HG03469 (cell line): Measurements from ENCODE around the gene PCGF2.

Experiments
- ATAC-seq: cut with Tn5 transposase; IDR thresholded peaks from one replicate; pipeline ENCODE4 v1.9.1; 2021; ENCODE audit warnings: mild to moderate bottlenecking, moderate library complexity, moderate number of reproducible peaks; ENCODE audit not compliant: unreplicated experiment

PCGF2 gene

DNA sequence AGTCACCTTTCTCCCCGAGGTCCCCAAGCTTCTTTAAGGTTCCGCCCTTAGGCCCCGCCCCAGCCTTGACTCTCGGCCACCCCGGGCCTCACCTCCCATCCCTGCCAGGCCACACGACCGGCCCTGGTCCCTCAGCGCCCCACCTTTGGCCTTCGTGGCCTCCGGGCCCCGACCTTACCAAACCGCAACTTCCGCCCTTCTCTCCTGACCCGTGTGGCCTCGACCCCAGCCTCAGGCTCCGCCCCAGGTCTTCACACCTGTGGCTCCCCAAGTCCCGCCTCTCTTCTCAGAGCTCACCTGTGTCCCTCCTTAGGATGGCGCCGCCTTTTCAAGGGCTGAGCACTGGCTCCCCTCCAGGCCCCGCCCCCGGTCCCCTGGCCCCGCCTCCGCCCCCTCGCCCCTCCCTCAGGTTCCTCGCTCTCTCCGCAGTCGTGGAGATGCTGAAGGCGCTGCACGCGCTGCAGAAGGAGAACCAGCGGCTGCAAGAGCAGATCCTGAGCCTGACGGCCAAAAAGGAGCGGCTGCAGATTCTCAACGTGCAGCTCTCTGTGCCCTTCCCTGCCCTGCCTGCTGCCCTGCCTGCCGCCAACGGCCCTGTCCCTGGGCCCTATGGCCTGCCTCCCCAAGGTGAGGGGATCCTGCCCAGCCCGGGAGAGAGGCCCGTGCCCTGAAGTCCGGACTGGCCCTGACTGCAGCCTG, 28.0 kb downstream of the PCGF2 start:
- no peak for ATAC-seq

DNA sequence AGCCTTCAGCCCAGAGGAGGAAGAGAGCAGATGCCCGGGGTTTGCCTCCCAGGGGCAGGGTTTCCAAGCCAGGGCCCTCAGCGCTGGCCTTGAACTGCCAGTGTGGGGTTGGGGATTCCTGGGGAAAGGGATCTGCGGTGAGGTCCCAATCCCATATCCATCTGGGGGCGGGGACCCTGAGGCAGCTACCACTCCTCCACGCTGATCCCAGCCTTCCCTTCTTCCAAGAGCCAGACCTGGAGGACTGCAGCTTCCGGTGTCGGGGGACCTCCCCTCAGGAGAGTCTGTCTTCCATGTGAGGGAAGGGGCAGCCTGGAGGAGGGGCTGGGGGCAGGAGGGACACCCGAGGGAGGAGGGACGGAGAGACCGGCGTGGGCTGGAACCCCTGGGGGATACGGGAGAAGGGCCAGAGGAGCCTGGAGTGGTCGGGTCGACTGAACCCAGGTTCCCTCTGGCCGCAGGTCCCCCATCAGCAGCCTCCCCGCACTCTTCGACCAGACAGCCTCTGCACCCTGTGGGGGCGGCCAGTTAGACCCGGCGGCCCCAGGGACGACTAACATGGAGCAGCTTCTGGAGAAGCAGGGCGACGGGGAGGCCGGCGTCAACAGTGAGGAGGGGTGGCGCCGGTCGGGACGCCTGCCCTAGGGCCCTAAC, 28.7 kb downstream of the PCGF2 start:
- no peak for ATAC-seq

DNA sequence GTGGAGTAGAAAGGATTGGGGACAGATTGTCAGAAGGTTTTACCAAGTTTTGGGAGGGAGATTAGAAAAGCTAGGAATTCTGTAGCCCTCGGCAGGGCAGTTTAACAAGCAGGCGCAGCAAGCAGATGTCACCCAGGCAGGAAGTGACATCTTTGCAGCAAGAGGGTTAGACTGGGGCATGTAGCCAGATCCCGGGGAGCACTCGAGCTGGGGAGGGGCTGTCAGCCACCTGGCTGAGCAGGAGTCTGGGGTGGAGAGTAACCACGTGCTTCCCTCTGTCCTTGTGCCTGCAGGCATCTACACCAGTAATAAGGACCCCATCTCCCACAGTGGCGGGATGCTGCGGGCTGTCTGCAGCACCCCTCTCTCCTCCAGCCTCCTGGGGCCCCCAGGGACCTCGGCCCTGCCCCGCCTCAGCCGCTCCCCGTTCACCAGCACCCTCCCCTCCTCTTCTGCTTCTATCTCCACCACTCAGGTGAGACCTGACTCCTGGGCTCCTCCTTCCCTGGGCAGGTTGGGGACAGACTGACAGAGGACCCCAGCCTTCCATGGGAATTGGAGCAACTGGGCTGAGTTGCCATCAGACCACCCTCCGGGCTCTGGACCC, 30.9 kb downstream of the PCGF2 start:
- ATAC-seq = no peak

DNA sequence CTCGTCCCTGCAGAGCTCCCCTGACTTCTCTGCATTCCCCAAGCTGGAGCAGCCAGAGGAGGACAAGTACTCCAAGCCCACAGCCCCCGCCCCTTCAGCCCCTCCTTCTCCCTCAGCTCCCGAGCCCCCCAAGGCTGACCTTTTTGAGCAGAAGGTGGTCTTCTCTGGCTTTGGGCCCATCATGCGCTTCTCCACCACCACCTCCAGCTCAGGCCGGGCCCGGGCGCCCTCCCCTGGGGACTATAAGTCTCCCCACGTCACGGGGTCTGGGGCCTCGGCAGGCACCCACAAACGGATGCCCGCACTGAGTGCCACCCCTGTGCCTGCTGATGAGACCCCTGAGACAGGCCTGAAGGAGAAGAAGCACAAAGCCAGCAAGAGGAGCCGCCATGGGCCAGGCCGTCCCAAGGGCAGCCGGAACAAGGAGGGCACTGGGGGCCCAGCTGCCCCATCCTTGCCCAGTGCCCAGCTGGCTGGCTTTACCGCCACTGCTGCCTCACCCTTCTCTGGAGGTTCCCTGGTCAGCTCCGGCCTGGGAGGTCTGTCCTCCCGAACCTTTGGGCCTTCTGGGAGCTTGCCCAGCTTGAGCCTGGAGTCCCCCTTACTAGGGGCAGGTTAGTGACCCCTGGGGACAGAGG, 31.6 kb downstream of the PCGF2 start:
- no peak for ATAC-seq

DNA sequence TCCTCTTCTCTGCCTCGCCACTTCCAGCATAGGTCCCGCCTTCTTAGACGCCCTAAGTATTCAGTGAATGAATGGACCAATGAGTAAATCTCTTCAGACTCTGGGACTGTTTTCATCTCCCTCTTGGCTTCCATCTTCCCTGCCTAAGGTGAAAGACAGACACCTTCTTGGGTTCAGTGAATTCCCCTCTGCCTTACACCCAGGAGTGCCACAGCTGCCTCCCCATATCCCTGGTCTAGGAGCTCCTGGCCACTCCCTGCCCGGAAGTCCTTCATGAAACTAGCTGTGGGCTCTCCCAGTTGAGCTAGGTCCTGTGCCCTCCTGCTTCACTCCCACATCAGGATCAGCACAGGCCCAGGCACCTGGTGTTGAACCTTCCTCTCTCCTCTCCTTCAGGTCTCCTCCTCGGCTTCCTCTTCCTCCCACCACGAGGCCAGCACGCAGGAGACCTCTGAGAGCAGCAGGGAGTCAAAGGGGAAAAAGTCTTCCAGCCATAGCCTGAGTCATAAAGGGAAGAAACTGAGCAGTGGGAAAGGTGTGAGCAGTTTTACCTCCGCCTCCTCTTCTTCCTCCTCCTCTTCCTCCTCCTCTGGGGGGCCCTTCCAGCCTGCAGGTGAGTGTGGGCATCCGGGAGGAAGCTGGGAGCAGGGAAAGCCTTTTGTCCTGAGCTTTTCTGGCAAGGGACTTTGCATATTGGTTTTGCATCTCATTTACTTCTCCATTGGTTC, 32.8 kb downstream of the PCGF2 start:
- ATAC-seq = no peak

DNA sequence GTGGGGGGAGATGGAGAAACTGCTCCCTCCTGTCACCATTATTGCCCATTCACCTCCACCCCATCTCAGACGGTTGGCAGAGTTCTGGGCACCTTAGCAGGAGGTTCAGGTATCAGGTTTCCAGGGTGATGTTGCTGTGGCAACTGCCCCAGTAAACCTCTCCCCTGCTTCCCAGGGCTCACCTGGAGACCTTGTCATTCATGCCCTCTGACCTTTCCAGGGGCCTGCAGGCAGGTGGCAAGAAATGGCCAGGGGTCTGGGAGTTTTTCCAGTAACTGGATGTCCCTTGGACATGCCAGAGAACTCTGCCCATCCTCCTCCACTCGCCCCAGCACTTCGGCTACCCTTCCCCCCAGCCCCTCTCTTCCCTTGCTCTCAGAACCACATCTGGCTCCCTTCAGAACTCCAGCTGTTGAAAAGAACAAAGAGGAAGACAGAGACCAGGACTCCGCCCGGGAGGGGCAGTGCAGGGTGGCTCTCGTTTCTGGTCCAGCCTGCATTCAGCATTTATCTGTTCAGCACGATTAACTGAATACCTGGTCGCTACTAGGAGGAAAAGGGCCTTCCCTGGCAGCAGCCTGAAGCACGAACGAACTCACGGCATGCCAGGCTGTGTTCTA, 34.6 kb downstream of the PCGF2 start:
- no peak for ATAC-seq

DNA sequence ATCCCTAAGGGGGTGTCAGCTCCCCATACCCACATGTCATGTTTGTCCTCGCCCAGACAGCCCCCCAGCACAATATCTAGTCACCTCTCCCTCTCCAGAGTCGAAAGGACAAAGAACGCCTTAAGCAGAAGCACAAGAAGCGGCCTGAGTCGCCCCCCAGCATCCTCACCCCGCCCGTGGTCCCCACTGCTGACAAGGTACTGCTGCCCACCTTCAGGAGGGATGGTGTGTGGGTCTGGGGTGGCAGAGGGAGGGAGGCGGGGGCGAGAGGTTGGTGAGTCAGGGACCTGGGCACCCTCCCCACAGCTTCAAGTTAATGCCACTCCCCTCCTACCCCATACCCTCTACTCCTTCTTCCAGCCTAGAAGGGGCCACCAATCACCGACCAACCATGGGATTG, 35.5 kb downstream of the PCGF2 start:
- no peak for ATAC-seq

DNA sequence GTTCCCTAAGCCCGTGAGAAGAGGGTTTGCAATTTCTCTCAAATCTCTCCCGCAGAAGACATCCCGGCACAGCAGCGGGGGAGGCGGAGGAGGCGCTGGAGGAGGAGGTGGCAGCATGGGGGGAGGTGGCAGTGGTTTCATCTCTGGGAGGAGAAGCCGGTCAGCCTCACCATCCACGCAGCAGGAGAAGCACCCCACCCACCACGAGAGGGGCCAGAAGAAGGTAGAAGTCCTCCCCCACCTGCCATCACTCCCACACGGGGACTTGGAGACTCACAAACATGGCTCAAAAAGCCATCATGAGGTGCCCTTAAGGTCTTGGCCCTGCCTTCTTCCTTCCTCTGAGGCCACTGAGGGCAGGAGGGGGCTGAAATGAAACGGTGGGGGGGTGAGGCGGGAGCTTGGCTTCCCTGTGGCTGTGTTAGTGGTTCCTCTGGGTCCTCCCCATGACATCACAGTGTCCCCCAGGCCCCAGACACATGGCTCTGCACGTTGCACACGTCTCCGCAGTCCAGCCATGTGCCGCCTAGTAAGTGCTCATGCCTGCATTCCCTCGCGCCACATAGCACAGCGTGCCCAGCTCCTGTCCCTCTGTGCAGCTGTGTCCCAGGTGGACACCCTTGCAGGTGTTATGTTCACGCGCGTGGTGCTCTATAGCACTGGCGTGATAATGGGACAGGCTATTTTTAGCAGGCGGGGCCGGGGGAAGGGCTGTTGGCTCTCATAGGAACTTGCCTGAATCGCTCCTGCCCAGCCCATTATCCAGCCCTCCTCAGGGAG, 36.2 kb downstream of the PCGF2 start:
- ATAC-seq = no peak

DNA sequence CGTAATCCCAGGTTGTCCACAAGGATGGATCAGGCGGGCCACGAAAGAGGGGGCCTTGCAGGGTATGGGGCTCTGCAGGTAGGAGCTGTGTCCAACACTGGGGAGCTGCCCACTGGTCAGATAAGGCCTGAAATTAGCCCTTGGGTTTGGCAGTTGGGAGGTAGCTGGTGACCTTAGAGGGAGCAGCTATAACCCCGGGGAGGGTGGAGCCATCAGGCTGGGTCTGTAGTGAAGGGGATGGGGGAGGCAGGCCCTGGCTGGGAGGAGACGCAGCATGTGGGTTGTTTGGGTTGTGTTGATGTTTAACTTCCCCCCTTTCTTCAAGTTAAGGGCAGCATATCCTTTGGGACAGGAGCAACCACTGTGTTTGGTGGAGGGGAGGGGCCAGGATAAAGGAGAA, 37.2 kb downstream of the PCGF2 start:
- ATAC-seq = no peak

DNA sequence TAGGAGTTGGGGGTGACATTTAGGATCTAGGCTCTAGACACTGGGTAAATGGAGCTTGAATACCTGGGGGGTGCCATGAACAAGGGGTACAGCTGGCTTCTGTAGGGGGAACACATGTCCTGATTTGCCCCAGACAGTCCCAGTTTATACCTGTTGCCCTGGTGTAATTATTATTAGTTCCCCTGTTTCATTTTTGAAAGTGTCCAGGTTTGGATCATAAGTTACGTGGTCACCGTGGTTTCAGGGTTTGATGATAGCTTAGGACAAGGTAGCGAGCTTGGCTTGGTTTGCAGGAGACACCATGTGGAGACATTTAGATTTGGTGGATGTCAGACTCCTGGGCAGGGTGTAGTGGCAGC, 37.6 kb downstream of the PCGF2 start:
- ATAC-seq = no peak

DNA sequence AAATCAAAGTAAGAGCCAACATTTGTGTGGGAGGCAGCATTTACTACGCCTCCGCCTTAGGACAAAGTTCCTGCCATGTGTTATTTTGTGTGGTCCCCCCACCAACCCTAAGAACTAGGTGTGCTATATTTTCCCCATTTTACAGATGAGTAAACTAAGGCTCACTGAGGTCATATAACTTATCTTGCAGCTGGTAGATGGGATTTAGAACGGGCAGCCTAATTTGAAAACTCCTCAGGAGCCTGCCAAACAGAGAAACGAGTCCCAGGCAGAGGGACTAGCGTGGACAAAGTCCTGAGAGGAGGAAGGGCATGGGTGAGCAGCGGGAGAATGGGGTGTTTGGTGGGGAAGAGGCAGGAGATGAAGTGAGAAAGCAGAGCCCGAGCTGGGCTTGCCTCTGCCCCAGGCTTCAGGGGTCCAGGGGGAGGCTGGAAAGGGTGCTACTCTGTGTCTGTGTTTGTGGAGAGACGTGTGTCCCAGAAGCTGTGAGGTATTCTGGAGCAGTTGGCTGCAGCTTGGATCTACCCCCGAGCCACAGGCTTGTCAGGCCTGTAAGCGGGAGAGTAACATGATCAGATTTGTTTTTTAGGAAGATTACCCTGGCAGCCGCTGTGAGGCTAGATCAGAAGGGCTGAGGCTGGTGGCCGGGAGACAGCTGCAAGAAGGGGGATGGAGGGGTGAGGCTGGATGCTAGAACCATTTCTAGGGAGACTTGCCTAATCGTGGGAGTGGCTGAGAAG, 38.1 kb downstream of the PCGF2 start:
- ATAC-seq = no peak

DNA sequence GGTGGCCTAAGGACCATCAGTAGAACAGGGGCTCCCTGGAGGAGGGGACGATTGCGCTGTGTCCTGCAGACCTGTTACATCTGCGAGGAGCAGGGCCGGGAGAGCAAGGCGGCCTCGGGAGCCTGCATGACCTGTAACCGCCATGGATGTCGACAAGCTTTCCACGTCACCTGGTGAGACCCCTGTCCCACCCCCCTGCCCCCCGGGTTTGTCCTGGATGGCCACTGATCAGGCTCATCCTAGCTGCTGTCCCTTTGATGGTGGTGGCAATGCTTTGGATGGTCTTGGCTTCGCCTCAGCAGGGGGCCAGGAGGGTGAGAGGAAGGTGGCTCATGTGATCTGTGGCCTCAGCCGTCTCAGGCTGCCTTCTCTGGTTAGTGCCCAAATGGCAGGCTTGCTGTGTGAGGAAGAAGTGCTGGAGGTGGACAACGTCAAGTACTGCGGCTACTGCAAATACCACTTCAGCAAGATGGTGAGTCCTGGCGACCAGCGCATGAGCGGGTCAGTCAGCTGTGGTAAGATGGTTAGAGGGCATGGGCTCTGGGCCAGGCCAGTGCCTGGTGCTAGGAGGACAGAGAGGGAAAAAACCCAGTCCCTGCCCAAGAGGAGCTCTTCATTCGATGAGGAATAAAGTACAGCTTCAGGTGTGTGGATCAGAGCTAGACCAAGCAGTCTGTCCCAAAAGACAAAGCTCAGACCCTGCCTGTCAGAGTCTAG, 38.9 kb downstream of the PCGF2 start:
- no peak for ATAC-seq

DNA sequence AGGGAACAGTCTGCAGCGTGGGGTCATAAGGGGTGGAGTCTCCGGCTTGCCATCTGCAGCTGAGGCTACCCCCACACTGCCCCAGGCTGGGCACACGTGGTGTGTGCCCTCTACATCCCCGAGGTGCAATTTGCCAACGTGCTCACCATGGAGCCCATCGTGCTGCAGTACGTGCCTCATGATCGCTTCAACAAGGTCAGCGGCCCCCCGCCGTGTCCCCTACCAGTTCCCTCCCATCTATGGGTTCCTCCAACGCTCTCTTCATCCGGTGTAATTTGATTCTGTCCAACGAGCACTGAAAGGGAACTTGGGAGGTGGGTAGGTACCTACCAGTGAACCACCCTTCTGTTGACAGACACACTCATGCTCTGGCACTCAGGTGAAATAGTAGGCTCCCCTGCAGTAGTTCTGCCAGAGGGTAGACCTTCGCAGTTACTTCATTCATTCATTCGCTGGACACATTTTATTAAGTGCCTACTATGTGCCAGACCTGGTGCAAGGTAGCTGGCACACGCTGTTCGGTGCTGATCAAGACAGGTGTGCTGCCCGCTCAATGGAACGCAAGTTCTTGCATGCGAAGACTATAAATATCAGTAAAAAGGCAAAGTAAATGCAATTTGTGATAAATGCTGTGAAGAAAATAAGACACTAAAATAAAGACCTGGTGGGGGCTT, 40.3 kb downstream of the PCGF2 start:
- ATAC-seq = no peak

DNA sequence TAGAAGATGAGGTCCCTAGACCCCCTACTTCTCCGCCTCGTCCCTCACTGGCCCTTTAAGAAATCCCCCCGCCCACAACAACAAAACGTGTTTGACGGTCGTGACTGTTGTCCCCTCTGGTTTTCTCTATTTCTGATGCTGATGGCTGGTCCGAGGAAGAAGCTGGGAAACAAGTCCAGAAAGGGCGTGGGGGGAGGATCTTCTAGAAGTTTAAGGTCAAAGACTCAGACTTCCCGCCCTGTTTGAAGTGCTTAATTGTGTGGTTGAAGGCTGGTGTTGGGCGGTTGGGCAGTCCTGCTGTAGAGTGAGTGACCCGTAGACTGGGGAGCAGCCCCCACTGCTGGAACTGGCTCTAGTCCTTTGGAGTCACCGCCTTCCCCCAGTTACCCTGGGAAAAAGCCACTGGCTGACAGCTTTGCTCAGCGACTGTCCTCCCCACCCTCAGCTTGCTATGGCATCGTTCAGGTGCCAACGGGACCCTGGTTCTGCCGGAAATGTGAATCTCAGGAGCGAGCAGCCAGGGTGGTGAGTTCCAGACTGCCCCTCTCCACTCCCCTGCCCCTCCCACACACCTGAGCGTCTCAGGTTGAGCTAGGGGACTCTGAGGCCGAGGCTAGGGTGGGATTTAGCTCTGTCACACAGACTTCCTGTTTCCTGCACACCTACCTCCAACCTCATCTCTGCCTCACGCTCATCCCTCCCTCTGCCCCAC, 41.5 kb downstream of the PCGF2 start:
- ATAC-seq = no peak

DNA sequence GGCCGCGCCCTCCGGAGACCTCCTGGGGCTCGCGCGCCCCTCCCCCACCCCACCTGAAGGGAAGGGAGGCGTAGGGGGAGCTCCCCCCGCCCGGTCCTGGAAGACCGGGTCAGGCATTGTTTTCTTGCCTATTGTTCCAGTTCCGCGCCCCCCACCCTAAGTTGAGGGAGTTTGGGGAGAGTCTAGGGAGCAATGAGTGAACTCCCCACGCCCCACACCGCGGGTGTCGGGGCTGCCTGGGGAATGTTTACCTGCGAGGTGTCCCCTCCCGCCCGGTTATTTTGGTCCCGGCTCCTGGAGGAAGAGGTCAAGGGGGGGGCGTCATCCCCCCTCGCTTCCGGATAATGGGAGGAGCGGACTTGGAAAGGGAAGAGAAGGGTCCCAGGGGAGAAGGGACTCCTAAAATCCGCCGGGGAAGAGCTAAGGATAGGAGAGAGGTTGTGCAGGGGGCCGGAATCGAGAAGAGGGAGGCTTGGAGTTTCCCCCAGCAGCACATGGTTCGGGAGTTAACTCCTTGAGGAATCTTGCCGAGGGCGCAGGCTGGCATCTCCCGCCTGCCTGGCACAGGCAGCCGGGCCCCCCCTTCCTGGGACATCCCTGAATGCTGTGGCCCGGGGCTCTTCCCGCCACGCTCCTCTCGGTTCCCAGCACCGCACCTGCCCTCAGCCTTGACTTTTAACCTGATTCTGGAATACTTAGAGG, 42.2 kb downstream of the PCGF2 start:
- no peak for ATAC-seq

DNA sequence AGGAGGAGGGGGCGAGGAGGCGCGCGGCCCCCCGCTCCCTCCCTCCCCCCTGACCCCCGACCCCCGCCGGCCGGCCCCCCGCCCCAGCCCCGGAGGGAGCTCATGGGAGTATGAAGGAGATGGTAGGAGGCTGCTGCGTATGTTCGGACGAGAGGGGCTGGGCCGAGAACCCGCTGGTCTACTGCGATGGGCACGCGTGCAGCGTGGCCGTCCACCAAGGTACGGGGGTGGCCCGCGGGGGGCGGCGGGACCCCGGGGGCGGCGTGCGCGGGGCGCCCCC, 42.7 kb downstream of the PCGF2 start:
- no peak for ATAC-seq
